Stomach smooth muscle (tissue), 2 donors: Measurements from ENCODE around the gene QPCT.
"Not testable (repeated sequence)": the region's sequence is repeated elsewhere in the genome, so short reads cannot be mapped to it uniquely, and the experiment has no call there.

ENCODE experiments used
- H3K27ac ChIP-seq: one replicate; pipeline ENCODE4 v1.7.0; 2013; ENCODE audit warnings: mild to moderate bottlenecking, low read length, inconsistent platforms
- H3K27me3 ChIP-seq, 2 donors: one replicate each; pipeline ENCODE4 v1.7.0; 2013; ENCODE audit warnings: low read length in 2 of 2; ENCODE audit not compliant: insufficient read depth in 2 of 2, control insufficient read depth in 1 of 2
- H3K36me3 ChIP-seq, 2 donors: one replicate each; pipeline ENCODE4 v1.7.0; 2013; ENCODE audit warnings: low read length in 2 of 2; ENCODE audit not compliant: control insufficient read depth in 2 of 2, insufficient read depth in 2 of 2
- H3K4me1 ChIP-seq: one replicate; pipeline ENCODE4 v1.7.0; 2013; ENCODE audit warnings: low read length; ENCODE audit not compliant: control insufficient read depth, insufficient read depth
- H3K4me3 ChIP-seq, 2 donors: one replicate each; pipeline ENCODE4 v1.7.0; 2013; ENCODE audit warnings: low read length in 2 of 2
- H3K9ac ChIP-seq, 2 donors: one replicate each; pipeline ENCODE4 v1.7.0; 2013; ENCODE audit warnings: low read length in 2 of 2, mild to moderate bottlenecking in 1 of 2
- H3K9me3 ChIP-seq, 2 donors: one replicate each; pipeline ENCODE4 v1.7.0; 2013; ENCODE audit warnings: low read length in 2 of 2; ENCODE audit not compliant: control insufficient read depth in 2 of 2
- donor health status: healthy.
- donor health status: Pancreatic carcinoma.

QPCT gene

DNA sequence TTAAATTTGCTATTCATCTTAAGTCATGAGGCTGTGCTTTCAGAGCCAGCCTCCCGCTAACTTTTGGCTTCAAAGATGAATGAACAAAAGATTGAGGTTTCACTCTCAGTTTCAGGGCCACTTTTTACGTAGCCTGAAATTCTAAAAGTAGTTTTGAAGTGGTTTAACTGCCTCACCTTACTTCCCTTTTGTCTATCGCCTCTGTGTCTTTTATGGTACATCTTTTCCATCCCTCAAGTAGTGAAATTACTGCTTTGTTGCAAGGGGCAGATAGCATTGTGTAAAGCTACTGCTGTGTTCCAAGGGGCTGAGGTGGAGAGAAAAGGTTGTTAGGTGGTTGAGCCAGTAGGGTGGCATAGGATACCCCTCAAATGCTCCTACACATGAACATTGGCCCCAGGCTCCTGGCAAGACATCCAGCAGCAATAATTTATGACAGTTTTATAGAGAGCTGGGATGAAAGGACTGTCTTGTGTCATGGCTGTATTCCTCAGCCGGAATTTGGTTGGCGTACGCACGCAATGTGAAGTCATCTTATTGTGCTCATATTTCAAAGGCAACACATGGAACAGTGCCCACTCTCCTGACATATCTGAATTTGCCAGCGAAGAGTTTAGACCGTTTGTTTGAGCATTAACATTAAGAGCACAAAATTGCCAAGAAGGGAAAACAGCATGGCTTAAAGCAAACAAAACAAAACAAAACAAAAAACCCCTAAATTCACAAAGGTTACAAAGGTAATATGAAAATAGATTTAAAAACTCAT is 32.2 kb downstream of the QPCT start:
- H3K27ac ChIP-seq = peak overlapping the region; percentile 42

DNA sequence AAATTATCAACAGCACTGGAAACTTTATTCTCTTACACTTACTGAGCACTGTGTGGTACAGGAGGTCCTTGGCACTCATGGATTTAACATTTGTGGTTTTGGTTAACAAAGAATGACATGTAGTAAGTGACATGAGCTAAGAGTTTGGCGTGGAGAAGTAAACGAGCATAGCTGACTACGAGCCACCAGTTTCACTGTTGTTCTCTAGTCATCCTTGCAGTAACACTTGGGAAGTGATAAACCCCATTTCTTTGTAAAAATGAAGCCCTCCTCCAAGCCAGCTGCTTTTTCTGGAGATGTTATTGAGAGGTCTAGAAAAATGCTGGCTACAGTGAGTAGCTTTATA is 32.7 kb downstream of the QPCT start:
- Histone ChIP-seq H3K27me3 (no peaks in the 10 kb centered on the region), H3K9me3 (no peaks in the 10 kb centered on the region), H3K9ac (no peak overlapping the region), H3K36me3 (no peaks in the 10 kb centered on the region), H3K4me3 (peak overlapping the region in 1 of 2 donors; percentile 57), H3K27ac (peak overlapping the region; percentile 42), H3K4me1 (peaks cover 9% of the 10 kb centered on the region)

More for the DNA sequence above, 32.2 kb downstream of the QPCT start:
- Histone ChIP-seq H3K27me3 (no peaks in the 10 kb centered on the region), H3K36me3 (no peaks in the 10 kb centered on the region), H3K9me3 (no peaks in the 10 kb centered on the region), H3K4me3 (peak overlapping the region; percentile 8 to 57), H3K4me1 (peaks cover 9% of the 10 kb centered on the region), H3K9ac (peak overlapping the region in 1 of 2 donors; percentile 31)

GRCh38 chr2:37378411-37378810 is 34.0 kb downstream of the QPCT start:
- Histone ChIP-seq H3K27me3 (no peaks in the 10 kb centered on the region), H3K4me3 (no peak overlapping the region), H3K27ac (no peak overlapping the region)

DNA sequence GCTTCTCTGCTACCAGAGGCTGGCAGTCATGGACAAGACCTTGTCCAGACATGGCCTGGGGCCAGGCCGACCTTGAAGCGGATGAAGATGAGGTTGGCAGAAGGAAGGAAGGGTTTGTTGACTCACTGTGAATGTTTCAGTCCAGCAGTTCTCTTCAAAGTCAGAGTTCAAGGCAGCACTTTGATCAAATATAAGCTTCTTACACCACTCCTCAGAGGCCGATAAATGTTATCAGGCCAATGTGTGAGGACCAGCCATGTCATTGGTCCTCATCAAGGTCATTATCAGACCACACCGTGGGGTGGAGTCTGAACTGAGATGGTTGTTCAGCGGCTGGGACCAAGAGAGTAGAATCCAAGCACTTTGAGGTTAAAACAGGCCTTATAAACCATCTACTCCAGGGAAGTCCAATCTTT is 35.5 kb downstream of the QPCT start:
- Histone ChIP-seq H3K27me3 (no peaks in the 10 kb centered on the region), H3K9ac (no peak overlapping the region), H3K4me3 (no peak overlapping the region), H3K36me3 (no peaks in the 10 kb centered on the region), H3K4me1 (peaks cover 9% of the 10 kb centered on the region), H3K9me3 (no peaks in the 10 kb centered on the region), H3K27ac (no peak overlapping the region)

More at GRCh38 chr2:37378411-37378810, 34.0 kb downstream of the QPCT start:
- peaks cover 9% of the 10 kb centered on the region for H3K4me1 ChIP-seq
- H3K9me3 ChIP-seq = no peaks in the 10 kb centered on the region
- no peak overlapping the region for H3K9ac ChIP-seq
- H3K36me3 ChIP-seq = no peaks in the 10 kb centered on the region

DNA sequence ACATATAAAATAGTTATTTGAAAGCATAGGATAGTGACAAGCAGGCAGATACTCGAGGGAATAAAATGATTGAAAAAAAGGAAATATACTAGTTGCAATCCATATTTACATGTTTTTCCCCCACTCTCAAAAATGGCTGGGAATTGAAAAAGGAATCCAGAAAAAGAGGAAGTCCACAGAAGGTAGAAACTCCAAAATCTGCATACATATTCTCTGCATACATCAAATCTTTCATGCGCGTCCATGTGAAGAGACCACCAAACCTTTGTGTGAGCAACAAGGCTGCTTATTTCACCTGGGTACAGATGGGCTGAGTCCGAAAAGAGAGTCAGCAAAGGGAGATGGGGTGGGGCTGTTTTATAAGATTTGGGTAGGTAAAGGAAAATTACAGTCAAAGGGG is 36.4 kb downstream of the QPCT start:
- not testable (repeated sequence) for H3K27ac ChIP-seq, H3K9ac ChIP-seq, H3K9me3 ChIP-seq, H3K4me3 ChIP-seq, H3K4me1 ChIP-seq, H3K36me3 ChIP-seq, H3K27me3 ChIP-seq

- H3K9me3 ChIP-seq, H3K27ac ChIP-seq: not testable (repeated sequence)
Measured at GRCh38 chr2:37384261-37384660, 39.8 kb downstream of the QPCT start.

DNA sequence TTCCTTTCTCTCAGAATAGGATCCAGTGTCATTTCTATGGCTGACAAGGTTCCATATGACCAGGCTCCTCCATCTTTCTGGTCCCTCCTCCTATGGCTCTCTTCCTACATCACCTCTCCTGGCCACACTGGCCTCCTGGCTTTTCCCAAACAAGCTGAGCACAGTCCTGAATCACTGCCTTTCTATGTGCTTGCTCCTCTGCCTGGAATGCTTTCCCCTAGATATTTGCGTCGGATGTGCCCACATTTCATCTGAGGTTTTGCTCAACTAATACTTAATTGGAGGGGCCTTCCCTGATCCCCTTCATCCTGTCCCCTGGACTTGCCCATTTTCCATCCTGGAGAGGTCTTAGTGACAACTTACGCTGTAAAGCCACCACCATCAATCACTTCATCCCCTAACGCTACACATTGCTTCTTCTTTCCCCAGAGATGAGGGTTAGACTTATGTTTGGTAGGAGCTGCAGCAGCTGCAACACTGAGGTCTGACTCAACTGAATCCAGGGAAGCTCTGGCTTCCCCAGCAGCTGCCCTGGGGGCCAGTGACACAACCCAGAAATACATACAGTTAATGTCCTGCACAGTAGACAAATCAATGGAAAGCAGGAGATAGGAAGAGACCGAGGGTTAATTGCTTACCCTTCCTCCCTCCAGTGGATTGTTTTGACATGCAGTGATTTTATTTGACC is 42.9 kb downstream of the QPCT start:
- no peaks in the 10 kb centered on the region for H3K36me3 ChIP-seq
- H3K27ac ChIP-seq = no peak overlapping the region
- H3K4me1 ChIP-seq = no peaks in the 10 kb centered on the region
- no peak overlapping the region for H3K4me3 ChIP-seq
- H3K9ac ChIP-seq = no peak overlapping the region
- H3K27me3 ChIP-seq = no peaks in the 10 kb centered on the region
- no peaks in the 10 kb centered on the region for H3K9me3 ChIP-seq

More at GRCh38 chr2:37384261-37384660, 39.8 kb downstream of the QPCT start:
- H3K36me3 ChIP-seq, H3K9ac ChIP-seq, H3K4me1 ChIP-seq, H3K4me3 ChIP-seq, H3K27me3 ChIP-seq: not testable (repeated sequence)

- Histone ChIP-seq H3K36me3 (no peaks in the 10 kb centered on the region), H3K9ac (no peak overlapping the region), H3K27ac (no peak overlapping the region), H3K4me3 (no peak overlapping the region), H3K4me1 (no peaks in the 10 kb centered on the region), H3K9me3 (no peaks in the 10 kb centered on the region), H3K27me3 (no peaks in the 10 kb centered on the region)
Measured at GRCh38 chr2:37388074-37388473, 43.6 kb downstream of the QPCT start.

GRCh38 chr2:37389395-37389794 is 45.0 kb downstream of the QPCT start:
- no peaks in the 10 kb centered on the region for H3K36me3 ChIP-seq
- no peaks in the 10 kb centered on the region for H3K9me3 ChIP-seq
- no peaks in the 10 kb centered on the region for H3K4me1 ChIP-seq
- H3K27me3 ChIP-seq = no peaks in the 10 kb centered on the region
- no peak overlapping the region for H3K27ac ChIP-seq
- H3K4me3 ChIP-seq = no peak overlapping the region
- H3K9ac ChIP-seq = no peak overlapping the region

GRCh38 chr2:37389989-37390765 is 45.7 kb downstream of the QPCT start:
- no peaks in the 10 kb centered on the region for H3K36me3 ChIP-seq
- no peaks in the 10 kb centered on the region for H3K27me3 ChIP-seq
- H3K9ac ChIP-seq = no peak overlapping the region
- H3K9me3 ChIP-seq = no peaks in the 10 kb centered on the region
- H3K4me1 ChIP-seq = no peaks in the 10 kb centered on the region
- no peak overlapping the region for H3K4me3 ChIP-seq
- H3K27ac ChIP-seq = no peak overlapping the region
